ENCODE data around the gene WIPF2.

WIPF2 gene

DNA sequence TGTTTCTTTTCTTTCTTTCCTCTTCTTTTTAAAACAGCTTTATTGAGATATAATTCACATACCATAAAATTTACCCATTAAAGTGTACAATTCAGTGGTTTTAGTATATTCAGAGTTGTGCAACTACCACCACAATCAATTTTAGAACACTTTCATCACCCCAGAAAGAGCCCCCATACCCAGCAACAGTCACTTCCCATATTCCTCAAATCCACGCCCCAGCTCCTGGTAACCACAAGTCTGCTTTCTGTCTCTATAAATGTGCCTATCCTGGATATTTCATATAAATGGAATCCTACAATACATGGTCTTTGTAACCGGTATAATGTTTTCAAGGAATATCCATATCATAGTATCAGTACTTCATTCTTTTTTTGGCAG lies 109.3 kb downstream of the WIPF2 start:
- ATAC-seq, result no peak
- Mint-ChIP-seq H3K4me3 (peak overlapping the region in 1 of 2 donors; percentile 4), H3K27ac (peak overlapping the region in 1 of 2 donors; percentile 28)

GRCh38 chr17:40329839-40330794 lies 111.0 kb downstream of the WIPF2 start:
- Mint-ChIP-seq H3K4me1 (peaks cover 98% of the 10 kb centered on the region), H3K27me3 (no peaks in the 10 kb centered on the region), H3K4me3 (peak overlapping the region; percentile 22 to 44), H3K27ac (peak overlapping the region; percentile 10 to 27), H3K9me3 (no peaks in the 10 kb centered on the region)
- DNase-seq (no peak), ATAC-seq (peak; percentile 45)

More for the DNA sequence above, 109.3 kb downstream of the WIPF2 start:
- Mint-ChIP-seq H3K4me1 (peaks cover 98% of the 10 kb centered on the region), H3K27me3 (no peaks in the 10 kb centered on the region), H3K9me3 (no peaks in the 10 kb centered on the region)
- DNase-seq, result no peak

- Mint-ChIP-seq H3K4me3 (peak overlapping the region; percentile 40 to 74), H3K27me3 (no peaks in the 10 kb centered on the region), H3K4me1 (peaks cover 92% of the 10 kb centered on the region), H3K27ac (peak overlapping the region; percentile 27 to 76), H3K9me3 (no peaks in the 10 kb centered on the region)
- DNase-seq (no peak), ATAC-seq (no peak)
Observed at GRCh38 chr17:40330850-40331470, 111.9 kb downstream of the WIPF2 start.

DNA sequence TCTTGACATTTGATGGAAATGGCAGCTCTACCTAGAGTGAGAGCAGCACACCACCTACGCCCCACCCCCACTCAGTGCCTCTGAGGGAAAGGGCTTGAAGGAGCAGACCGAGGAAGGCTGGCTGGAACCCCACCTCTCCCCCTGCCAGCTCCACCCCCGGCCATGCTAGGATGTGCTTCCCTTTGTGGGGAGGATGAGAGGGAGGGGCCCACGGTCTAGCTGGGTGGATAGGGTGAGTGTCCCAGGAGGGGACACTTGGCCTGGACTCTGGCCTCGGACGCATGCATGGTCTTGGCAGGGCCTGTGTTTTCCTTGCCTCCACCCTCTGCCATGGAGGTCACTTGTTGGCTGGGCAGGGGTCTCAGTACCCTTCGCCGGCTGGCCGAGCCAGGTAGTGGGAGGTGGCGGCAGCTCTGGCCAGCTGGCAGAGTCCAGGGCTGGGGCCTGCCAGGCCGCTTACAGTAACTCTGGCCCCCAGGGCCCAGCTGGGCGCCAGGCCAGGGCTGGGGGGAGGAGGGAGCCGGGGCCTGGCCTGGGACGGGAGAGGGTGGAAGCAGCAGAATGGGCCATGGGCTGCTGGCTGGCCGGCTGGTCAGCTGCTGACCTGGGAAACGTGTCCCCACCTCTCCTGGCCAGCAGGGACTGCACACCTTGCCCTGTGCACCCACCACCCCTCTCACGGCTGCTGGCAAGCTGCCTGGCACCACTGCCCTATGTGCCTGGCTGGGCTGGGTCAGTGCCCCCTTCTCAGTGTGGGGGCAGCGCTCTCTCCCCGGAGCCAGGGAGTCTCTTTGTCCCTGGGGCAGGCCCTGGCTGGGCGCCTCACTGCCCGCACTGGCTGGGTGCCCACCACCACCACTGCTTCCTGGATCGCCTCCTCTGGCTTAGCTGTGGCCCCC lies 112.9 kb downstream of the WIPF2 start:
- ATAC-seq (no peak), DNase-seq (no peak)
- peaks cover 87% of the 10 kb centered on the region for H3K4me1 Mint-ChIP-seq
- H3K27ac Mint-ChIP-seq, result peak overlapping the region; percentile 73 to 81
- no peaks in the 10 kb centered on the region for H3K27me3 Mint-ChIP-seq
- no peaks in the 10 kb centered on the region for H3K9me3 Mint-ChIP-seq
- peak overlapping the region; percentile 40 to 74 for H3K4me3 Mint-ChIP-seq

All from stimulated activated naive CD8-positive, alpha-beta T cell treated with anti-CD3 and anti-CD28 coated beads, Interleukin-15, amount 100 ng/mL, for 72 hours (primary cell).